C4-2B (cell line): ENCODE data around the gene MEGF10.
"Not testable (repeated sequence)": the region's sequence is repeated elsewhere in the genome, so short reads cannot be mapped to it uniquely, and the experiment has no call there.

ENCODE experiments used
- H3K27ac ChIP-seq: fragments of 450-650 bp; 2 replicates; pipeline ENCODE4 v1.5.1; 2017
- ZFX ChIP-seq: fragments of 450-650 bp; IDR thresholded peaks from 2 replicates; pipeline ENCODE4 v1.6.1; 2017
- TF ChIP-seq, protein P1 (sequence below): fragments of 450-650 bp; conservative IDR thresholded peaks from 2 replicates; pipeline ENCODE4 v1.5.1; 2017; ENCODE audit warnings: mild to moderate bottlenecking

Gene MEGF10

DNA sequence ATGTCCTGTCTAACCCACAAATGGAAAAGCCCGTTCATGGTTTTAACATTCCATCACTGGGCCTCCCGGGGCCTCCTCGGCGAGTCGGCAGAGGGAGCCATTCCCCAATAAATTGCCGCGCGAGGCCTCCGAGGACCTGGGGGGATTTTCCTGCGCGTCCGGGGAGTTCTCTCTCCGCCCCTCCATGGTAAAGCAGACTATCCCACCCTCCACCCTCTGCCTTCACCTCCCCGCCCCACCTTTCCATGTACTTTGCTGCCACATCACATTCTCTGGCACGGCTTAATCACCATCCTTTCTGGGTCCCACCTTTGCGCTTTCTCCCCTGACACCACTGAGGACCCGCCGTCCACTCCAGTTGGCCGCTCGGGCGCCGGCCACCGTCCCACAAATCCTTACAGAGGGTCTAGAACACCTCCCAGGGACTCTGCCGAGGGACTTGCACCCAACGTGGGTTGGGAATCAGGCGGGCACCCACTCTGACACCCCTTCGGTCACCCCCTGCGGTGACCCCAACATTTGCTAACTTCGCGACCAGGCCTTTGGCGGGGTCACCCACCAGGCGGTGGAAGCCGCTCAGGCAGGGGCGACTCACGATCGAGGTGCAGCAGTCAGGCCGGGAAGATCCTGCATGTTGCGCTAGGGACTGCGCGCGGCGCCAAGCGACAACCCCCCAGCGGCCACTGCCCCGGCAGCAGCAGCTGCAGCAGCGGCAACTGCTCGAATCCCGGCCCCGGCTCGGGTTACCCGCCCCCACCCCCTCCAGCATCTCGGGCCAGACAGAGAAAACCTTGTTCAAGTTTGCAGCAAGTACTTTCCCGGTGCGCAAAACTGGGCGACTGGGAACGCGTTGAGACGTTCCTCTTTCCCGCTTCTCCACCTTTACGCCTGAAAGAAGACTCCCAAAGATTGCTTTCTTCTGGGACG lies at the start of gene MEGF10:
Gene MEGF10, plus strand, starts transcription at position 778 of the 927 bp plus-strand sequence. CDS start 40,513 bp downstream, outside the sequence.
- TF ChIP-seq, protein P1, sequence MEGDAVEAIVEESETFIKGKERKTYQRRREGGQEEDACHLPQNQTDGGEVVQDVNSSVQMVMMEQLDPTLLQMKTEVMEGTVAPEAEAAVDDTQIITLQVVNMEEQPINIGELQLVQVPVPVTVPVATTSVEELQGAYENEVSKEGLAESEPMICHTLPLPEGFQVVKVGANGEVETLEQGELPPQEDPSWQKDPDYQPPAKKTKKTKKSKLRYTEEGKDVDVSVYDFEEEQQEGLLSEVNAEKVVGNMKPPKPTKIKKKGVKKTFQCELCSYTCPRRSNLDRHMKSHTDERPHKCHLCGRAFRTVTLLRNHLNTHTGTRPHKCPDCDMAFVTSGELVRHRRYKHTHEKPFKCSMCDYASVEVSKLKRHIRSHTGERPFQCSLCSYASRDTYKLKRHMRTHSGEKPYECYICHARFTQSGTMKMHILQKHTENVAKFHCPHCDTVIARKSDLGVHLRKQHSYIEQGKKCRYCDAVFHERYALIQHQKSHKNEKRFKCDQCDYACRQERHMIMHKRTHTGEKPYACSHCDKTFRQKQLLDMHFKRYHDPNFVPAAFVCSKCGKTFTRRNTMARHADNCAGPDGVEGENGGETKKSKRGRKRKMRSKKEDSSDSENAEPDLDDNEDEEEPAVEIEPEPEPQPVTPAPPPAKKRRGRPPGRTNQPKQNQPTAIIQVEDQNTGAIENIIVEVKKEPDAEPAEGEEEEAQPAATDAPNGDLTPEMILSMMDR: peak; percentile 92
- TF ChIP-seq ZFX: no peak
- no peak within 1 kb of the TSS for H3K27ac ChIP-seq

DNA sequence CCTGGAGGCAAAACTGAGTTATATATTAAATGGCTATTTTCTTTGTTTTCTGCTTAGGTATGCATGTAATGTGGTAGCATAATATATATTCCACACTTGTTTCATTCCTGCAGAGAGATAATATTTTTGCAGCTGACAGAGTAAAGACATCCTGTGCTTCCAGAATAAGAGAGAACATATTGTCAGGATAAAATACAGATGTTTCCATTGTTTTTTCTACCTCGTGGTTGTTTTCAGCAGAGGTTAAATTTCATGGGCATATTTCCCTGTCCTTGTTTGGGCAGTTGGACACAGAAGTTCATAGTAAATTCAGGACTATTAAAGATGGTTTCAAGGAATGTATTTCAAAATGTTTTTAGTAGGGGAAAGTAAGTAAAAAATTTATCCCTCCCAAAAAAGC lies 47.6 kb upstream of the MEGF10 start:
- H3K27ac ChIP-seq: no peak overlapping the region
- TF ChIP-seq ZFX: no peak
- TF ChIP-seq, protein P1: no peak

DNA sequence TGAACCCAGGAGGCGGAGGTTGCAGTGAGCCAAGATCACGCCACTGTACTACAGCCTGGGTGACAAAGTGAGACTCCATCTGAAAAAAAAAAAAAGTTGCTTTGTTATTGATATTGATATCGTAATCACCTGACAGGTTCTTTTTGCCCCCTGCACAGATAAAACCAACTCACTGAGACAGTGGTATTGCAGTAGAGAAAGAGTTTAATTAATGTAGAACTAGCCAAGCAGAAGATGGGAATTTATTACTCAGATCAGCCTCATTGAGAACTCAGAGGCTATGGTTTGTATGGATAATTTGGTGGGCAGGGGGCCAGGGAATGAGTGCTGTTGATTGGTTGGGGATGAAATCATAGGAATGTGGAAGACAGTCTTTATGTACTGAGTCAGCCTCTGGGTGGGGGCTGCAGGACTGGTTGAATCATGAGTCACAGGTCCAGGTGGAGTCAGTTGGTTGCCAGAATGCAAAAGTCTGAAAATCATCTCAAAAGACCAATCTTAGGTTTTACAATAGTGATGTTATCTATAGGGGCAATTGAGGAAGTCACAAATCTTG lies 35.8 kb upstream of the MEGF10 start:
- no peak overlapping the region for H3K27ac ChIP-seq
- TF ChIP-seq, protein P1: no peak
- no peak for TF ChIP-seq ZFX

DNA sequence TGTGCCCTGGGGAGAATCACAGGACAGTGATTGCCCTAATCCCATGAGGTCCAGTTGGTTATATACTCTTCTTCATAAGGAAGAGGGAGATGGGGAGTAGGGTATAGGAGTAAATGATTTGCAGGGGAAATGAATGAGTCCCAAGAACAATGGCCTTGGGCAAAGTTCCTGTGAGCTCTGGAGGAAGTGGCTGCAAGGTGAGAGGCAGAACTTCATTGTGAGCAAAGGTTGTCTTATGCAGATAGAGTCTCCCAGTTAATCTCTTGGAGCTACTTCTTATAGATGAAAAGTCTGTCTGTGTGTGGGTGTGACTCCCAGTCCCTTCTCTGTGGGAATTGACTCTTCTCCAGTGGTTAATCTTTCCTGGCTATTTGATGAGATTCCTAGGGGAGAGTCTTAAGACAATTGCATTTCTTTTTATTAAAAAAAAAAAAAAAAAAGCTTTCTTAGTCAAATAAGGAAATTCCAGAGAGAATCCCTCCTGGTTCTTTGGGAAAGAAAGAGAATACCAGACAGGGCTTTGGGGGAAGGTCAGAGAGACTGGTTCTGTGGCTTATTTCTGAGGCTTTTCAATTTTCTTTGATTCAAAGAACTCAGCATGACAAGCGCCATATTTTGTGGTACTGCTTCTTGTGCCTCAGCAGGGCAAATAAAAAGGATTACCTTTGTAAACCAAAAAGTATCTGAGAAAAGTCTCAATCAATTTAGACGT lies 33.6 kb upstream of the MEGF10 start:
- no peak overlapping the region for H3K27ac ChIP-seq
- TF ChIP-seq, protein P1: no peak
- TF ChIP-seq ZFX: no peak

DNA sequence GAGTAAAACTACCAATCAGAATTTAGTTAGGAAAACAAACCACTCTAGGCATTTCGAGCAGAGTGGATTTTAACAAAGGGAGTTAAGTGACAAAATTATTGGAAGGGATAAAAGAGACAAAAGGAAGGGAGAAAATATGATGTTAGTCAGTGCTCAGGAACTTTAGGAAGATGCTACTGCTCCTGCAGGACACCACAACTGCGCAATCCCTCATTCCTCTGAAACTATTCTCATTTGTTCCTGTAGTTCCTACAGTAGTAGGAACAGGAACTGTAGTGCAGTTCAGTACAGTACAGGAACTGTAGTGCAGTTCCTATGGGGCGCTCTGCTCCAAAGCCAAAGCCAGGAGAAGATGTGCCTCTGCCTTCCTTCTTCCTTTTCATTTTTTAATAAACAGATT lies 29.9 kb upstream of the MEGF10 start:
- TF ChIP-seq, protein P1: no peak
- TF ChIP-seq ZFX: no peak
- no peak overlapping the region for H3K27ac ChIP-seq

DNA sequence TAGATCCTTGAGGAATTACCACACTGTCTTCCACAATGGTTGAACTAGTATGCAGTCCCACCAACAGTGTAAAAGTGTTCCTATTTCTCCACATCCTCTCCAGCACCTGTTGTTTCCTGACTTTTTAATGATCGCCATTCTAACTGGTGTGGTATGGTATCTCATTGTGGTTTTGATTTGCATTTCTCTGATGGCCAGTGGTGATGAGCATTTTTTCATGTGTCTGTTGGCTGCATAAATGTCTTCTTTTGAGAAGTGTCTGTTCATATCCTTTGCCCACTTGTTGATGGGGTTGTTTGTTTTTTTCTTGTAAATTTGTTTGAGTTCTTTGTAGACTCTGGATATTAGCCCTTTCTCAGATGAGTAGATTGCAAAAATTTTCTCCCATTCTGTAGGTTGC lies 25.1 kb upstream of the MEGF10 start:
- H3K27ac ChIP-seq: not testable (repeated sequence)

DNA sequence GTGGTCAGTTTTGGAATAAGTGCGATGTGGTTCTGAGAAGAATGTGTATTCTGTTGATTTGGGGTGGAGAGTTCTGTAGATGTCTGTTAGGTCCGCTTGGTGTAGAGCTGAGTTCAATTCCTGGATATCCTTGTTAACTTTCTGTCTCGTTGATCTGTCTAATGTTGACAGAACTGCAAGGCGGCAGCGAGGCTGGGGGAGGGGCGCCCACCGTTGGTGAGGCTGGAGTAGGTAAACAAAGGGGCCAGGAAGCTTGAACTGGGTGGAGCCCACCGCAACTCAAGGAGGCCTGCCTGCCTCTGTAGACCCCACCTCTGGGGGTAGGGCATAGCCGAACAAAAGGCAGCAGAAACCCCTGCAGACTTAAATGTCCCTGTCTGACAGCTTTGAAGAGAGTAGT lies 22.3 kb upstream of the MEGF10 start:
- H3K27ac ChIP-seq: not testable (repeated sequence)

DNA sequence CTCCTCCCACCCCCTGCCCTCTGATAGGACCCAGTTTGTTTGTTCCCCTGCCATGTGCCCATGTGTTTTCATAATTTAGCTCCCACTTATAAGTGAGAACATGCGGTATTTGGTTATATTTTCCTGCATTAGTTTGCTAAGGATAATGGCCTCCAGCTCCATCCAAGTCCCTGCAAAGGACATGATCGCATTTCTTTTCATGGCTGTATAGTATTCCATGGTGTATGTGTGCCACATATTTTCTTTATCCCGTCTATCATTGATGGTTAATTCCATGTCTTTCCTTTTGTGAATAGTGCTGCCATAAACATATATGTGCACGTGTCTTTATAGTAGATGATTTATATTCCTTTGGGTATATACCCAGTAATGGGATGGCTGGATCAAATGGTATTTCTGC lies 19.9 kb upstream of the MEGF10 start:
- not testable (repeated sequence) for H3K27ac ChIP-seq
